DMS79 (cell line): ENCODE results near the gene C14orf132.

Source experiments
- DNase-seq: peaks from one replicate; lab custom pipeline; 2025; lab: John Stamatoyannopoulos, UW

Gene C14orf132

DNA sequence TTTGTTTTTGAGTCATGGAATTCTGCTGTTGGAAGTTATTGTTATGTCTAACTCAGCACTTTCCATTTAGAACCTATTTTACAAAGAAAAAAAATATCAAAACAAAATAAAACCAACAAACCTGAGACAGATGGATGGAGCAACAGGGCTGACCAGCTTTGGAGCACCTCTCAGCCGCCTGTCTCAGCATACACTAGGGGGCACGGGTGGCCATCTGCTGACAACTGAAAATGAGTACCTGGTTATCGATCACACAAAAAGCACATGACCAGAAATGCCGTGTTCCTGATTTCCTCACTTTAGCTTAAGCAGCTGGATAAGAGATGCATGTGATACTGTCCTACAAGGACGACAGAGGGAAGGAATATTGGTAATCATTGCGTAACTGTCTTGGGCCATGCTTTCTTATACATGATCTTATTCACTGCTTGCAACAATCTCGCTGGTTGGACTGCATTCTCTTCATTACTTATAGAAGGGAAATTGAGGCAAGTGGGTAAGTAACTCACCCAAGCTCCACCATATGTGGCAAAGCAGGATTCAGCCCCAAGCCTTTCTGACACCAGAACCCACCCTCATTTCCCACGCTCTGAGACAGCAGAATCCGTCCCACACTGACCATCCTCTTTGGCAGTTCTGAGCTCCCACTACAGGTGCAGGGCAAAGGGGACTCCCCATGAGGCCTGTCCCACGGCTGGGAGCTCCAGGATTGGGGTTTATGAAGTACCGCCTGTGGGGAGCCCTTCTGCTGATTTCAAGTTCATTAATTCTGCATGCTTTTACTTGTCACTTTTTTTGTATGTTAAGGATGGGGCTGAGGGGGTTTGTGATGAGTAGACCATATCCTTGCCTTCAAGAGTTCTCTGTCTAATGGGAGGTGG, 43.5 kb downstream of the C14orf132 start:
- no peak for DNase-seq

DNA sequence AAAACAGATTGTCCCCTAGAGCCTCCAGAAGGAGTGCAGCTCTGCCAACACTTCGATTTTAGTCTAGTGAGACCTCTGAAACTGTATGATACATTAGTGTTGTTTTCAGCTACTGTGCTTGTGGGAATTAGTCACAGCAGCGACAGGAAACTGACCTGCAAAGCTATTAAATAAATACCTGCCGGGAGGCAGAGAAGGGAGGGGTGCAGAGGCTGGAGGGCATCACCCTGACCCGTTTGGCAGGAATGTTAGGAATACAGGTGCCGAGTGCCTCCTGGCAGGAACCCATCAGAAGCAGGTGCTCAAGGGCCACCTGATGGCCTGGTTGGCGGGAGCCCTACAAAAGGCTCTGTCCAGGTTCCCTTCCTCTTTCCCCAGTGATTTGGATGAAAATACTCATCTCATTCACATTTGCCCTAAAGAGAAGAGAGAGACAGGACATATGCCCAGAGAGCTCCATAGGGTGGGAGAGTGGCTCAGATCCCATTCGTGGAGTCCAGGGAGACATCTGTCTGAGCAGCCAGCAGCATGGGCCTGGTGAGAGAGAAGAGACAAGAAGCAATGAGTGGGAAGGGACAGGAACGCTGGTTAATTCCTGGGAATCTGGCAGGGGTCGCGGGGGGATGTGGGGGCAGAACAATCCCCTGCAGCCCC, 44.6 kb downstream of the C14orf132 start:
- peak; percentile 94 for DNase-seq

DNA sequence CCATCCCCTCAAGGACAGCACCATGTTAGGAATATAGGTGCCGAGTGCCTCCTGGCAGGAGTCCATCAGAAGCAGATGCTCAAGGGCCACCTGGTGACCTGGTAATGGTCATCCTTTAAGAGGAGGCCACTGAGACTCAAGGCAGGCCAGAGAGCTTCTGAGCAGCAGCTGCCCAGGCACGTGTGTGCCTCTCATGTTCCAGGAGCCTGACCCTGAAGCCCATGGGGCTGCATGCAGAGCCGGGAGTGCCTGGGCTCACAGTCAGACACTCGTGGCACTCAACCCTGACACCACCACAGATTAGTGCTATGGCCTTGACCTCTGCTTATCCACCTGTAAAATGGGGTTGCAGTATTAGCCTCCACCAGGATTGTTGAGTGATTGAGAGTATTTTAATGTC, 45.6 kb downstream of the C14orf132 start:
- peak; percentile 18 for DNase-seq

DNA sequence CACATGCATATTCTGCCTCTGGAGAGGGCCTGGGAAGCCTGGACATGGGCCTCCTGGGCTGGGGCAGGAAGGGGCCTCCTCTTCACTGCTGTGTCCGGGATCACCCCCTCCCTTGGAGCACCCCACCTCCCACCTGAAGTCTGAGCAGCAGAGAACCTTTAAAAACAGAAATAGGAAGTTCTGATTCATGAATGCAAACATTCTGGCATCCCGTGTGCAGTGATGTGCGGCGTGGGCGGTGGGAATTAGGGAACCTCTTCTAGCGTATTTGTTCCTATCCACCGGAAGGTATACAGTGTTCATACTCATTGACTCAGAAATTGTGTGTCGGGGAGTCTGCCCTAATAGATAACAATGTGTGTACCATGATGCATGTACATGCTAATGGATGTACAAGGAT, 46.2 kb downstream of the C14orf132 start:
- no peak for DNase-seq

DNA sequence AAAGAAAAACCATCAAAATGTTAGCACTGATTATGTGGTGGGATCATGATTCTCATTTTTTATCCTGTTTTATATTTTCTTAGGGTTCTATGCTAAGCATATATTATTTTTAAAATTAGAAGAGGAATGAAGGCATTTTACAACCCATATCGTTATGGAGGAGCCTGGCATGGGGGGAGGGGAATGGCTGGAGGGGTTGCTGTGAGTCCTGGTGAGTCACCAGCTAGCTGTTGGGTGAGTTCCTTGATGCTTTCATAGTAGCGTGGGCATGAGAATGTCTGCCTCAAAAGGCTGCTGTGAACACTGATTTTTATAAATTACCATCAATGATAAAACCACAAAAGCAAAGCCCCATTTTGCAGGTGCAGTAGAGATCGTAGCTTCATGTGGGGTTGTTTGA, 46.9 kb downstream of the C14orf132 start:
- DNase-seq: no peak

DNA sequence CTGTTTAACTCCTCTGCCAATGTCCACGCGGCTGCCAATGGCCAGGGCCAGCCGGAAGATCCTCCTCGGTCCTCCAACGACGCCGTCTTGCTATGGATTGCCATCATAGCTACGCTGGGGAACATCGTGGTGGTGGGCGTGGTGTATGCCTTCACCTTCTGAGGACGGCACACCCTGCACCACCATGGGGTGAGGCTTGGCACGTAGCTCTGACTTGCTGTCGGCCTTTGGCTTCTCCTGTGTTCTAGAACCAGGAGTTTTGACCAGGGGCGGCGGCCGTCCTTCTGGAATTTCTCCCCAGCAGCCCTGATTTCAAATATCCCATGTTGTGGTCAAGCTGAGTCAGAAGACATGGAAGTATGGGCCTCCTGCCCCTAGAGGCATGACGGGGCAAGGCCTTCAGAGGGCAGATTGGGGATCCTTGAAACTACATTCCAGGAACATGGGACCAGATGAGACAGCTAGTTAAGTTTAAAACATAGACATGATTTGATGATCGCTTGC, 47.5 kb downstream of the C14orf132 start:
- DNase-seq: no peak

DNA sequence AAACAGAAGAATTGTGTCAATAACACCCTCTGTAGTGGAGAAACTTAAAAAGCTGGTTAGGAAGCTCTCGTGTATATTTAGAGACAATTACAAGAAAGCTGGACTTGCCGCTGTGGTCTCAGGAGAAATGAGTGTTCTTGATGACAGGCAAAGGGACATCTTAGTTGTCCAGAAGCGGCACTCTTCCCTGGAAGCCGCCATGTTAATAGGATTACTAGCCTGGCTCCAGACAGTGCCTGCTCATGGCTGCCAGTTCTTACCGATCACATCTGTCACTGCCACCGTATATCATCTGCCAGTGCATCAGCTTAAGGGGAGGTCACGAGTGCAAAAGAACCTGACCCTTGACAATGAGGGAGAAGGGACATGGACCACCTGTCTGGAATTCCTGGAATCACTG, 48.9 kb downstream of the C14orf132 start:
- DNase-seq: no peak

DNA sequence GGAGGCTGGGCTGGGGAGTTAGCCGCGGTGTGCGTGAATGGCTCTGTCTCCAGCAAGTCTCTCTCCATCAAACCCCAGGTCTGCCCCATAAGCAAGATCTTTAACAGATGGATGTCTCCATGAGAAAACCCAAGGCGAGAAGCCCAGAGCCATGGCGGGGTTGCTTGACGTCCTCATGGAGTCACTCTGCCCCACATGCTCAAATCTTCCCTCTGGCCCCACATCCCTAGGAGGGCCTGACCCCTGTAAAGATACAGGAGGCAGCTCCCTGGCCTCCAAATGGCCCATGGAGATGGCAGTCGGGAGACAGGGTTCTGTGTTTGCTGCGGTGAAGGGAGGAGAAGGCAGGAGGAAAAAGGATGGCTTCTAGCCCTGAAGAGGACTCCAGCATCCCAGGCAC, 49.3 kb downstream of the C14orf132 start:
- DNase-seq: no peak

DNA sequence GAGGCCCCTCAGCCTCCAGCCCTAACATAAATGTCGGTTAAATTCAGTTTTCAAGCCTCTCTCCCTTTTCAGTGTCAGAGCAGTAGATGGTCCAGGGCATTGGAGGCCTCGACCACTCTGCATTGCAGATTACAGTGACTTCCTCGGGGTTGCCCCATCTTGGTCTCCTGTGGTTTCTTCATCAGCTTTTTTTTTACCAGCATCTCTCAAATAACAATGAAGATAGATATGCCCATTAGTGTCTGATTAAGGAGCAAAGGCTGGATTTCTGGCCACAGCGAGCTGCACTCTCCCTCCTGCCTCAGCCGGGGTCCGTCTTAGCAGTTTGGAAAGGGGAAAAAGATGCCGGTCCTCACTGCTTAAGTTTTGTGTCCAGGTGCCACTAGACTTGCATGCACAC, 49.7 kb downstream of the C14orf132 start:
- no peak for DNase-seq

DNA sequence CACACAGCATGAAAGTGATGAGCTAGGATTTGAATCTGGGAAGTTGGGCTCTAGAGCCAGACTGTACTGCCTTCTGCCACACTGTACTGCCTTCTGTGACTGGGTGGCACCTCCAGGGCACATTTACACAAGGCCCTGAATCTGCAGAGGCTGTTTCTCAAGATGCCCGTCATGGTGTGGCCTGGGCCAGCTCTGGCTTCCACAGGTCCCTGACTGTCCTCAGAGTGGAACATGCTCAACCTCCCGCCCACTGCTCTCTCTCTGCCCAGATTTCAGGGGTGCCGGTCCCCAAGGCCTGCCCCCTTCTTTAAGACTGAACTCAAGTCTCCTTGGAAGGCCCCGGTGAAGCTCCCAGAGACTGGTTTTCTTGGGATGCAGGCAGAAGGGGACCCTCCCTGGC, 50.2 kb downstream of the C14orf132 start:
- DNase-seq: no peak

DNA sequence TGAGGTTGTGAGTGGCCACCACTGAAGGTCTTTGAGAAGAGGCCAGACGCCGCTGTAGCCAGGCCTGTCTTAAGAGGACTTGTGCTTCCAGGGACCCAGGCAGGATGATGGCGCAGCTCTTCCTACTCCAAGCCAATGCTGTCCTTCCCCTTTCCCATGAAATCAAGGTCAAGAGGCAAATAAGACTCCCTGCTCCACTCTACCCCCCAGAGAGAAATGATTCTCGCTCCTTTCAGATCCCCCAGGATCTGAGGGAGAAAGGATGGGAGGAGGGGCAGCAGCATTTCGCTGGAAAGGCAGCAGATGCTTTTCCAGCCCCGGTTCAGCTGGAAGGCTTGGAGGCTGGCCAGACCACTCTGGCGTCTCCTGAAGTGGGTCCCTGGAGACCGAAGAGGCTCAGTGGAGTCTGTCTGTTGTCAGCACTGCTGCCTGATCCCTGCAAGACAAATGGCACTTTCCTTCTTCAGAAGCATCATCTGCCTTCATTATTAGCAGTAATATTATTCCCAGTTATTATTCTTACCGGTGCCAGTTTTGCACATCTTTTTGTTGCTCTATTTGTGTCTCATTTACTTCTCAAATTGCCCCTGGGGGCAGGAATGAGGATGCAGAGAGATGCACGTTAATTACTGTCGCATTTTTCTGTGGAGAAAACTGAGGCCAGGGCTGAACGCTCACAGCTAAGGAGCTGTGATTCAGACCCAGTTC, 51.4 kb downstream of the C14orf132 start:
- DNase-seq: peak; percentile 99

DNA sequence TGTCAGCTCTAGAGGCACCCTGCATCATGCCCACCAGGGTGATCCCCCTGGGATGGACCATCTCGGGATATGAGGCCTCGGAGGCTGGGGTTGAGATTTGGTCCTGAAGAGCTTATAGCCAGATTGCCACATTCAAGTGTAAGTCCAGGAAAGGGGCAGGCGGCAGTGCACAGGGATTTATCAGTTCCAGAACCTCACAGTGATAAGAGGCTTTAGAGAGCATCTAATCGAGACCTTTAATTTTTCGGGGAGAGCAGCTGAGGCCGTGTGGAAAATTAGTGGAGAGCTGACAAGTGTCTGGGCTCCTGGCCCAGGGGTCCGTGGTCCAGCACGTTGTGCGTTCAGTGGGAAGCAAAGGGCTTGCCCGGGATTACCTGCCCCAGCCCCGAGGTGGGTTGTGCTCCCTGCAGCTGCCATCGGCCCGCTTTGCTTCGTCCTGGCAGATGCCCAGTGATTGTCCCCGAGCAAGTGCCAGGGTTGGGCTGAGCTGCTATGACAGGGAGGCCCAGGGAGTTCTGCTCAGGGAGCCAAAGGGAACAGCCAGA, 52.1 kb downstream of the C14orf132 start:
- DNase-seq: peak; percentile 80

DNA sequence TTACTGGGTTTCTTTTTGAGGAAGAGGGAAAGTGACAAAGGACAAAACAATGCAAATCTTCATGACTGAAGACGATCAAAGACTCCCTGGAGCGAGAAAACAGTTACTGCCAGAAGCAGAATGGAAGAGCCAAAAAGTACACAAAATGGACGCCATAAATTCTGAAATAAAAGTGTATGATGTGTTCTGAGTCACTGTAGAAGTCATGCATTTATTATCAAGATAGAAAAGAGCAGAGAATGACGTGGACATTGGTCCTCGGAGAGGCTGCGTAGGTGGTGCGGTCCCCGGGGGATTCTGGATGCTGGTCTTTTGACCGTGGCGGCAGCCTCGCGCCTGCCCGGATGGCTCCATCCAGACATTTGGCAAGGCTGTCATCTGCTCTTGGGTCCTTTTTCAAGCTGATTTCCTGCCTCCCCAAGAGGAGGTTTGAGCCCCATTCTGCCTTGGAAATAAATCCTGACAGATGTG, 52.8 kb downstream of the C14orf132 start:
- DNase-seq: no peak

DNA sequence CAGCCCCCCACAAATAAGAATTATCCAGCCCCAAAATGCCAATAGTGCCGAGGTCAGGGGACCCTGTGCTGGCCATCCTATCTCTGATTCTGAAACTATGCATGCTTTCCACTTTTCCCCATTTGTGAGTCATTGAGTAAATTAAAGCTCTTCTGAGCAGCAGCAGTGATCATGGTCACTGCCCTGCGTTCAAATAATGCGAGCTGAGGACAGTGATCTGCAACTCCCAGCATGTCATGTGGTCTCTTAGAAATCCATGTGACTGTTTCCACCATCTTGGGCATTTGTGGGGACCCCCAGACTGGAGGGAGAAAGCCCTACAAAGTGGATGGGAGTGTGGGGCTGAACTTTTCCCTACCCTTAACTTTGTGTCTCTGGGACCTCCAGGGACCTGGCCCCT, 53.8 kb downstream of the C14orf132 start:
- DNase-seq: no peak

DNA sequence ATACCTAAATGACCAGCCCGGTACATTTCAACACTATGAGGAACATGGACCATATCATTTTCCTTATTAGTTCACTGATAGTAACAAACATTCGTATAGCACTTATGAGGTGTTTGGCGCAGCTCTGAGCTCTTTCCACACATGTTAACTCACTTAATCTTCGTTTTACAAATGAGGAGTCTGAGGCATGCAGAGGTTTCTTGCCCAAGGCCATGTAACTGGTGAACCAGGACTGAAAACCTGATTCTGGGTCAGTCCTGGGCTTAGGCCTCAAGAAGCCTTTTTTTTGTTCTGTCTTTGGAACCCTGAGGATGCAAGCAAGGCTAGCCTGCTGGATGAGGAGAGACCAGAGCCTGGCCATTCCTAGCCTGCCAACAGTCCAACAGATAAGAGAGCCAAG, 55.0 kb downstream of the C14orf132 start:
- no peak for DNase-seq

DNA sequence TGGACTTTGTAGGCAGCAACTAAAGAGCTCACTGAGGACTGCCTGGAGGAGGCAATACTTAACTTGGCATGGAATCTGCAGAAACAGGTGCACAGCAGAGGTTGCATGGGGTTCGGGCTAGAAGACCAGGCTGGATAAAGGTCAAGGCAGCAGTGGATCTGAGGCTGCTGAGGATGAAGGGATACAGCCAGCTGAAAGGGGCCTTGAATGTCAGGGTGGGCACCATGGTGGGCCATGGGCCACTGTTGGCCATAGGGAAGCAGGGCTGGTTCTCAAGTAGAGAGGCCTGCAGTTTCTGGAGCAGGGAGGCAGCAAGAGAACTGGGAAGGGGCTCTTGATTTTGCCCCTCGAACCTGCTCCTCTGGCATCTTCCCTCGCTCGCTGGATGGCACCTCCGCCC, 55.5 kb downstream of the C14orf132 start:
- DNase-seq: no peak

DNA sequence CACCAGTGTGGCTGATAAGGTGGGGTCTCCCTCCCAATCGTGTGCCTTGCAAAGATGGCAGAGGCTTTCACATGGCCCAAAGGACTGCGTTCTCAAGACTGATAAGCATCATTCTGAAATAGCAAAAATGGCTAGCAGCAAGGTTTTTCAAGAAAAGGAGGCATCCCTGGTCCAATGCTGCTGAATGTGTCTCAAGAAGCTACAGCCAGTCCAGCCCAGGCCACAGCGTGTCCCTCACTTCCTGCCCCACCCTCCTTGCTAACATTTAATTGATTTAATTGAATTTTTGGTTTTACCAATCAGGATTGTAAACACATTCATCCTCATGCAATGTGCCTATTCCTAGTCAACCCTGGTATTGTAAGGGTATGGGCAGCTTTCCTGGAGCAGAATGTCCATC, 55.9 kb downstream of the C14orf132 start:
- DNase-seq: no peak

DNA sequence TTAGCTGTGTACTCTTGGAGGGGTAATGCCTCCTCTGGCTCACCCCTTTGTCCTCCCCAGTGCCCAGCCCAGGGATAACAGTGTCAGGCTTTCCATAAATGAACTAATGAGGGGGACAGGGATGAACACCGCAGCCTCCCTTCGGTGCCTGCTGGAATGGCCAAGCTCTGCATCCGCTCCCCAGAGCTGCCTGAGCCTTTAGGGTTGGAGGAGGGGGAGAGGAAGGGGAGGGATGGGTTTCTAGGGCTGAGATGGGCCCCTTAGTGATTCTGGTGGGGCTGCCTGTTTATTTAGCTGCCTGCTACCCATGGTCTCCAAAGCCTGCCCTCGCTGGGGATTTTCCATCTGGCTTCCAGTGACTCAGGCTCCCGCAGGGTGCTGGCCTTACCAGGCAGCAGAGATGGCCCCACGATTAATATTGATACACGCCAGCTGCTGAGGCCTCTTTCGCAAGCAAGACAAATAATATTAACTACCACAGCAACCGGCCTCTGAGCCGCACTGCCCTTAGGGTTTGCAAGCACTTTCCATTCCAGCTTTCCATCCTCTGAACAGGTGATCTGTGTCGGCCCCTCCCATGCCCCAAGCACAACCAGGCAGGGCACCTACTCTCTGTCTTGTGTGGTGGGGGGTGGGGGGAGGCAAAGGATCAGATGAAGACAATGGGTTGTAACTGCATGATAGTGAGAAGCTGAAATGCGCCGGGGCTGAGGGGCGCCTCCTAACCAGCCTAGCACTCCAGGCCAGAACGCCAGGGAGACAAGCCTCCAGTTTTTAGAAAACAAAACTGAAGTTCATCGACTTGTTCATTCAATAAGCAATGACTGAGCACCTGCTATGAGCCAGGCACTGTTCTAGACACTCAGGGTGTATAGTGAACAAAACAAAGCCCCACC, 56.7 kb downstream of the C14orf132 start:
- peak; percentile 26 for DNase-seq

DNA sequence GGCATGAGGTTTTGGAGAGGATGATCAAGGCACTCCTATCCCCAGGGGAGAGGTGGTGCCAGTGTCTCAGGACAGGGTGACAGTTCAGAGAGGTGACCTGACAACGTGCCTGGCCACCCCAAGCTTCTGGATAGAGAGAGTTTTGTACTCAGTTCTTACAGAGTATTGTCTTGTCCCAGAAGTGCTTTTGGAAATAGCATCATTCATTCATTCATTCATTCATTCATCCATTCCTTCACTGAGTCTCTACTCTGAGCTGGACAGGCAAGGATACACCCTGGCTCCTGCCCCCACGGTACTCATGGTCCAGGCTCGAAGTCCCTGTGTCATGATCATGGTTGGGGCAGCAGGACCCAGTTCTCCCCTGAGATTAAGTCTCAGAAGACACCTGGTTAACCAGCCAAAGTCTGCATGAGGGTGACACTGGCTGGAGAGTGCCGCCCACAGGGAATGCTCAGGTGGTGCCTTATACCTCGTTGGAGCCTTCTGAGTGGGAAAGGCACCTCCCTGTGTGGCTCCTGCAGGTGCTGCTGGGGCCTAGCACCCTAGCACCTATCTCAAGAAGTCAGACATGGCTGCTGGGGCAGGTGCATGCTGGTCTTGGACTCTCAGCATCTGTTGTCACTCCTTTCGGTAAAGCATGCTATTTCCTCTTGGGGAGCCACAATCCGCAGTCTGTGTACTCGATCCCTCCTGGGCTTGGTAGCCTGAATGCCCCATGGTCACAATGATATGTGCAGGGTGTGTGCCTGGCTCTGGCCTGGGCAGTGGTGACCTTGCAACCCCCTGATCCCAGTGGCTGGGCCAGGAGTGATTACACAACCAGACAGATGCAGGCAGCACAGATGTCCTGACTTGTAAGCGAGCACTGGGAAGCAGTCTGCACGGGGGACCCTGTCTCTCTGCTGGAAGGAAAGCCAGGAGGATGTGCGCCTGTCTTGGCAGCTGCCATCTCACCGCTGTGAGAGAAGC, 57.8 kb downstream of the C14orf132 start:
- DNase-seq: no peak

DNA sequence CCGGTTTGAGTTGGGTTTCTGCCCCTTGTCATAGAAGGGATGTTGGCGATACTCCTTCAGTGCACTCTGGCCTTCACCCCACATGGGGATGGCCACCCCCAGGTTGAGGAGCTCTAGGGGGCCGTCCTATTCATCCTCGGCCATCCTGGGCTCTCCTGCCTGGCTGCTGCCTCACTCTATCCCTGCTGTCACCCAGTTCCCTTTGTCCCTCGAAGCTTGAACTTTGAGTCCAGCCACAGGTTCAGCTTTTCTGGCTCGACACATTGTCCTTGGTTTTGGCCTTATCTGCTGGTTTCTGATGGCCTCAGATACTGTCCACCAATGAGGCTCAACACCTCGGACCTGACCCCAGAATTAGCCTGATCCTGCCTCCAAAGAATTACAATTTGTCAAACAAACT, 58.6 kb downstream of the C14orf132 start:
- no peak for DNase-seq
